ENCODE measurements around the gene ARRDC3.

Gene ARRDC3

GRCh38 chr5:91332267-91333045 is 50.7 kb downstream of the ARRDC3 start:
- CTCF ChIA-PET = interaction anchor here (0.6 kb wide), 1 partner anchor 40 kb away, joined by 3 read pairs; no protein-coding TSS in a partner anchor
- no peak overlapping the region for H3K4me3 ChIP-seq (ENCODE audit: low read depth, low read length)
- peaks cover 6% of the 10 kb centered on the region; the same call in 1 of the 2 replicates for H3K4me1 ChIP-seq (ENCODE audit: control insufficient read depth, insufficient read depth, low read length)
- H3K9me3 ChIP-seq (ENCODE audit: control insufficient read depth, insufficient read depth, low read depth, low read length) = no peaks in the 10 kb centered on the region
- no peak for TF ChIP-seq ZNF580 (tag by site-specific recombination; IDR thresholded peaks at IDR 0.05)
- TF ChIP-seq KLF17 (tag by site-specific recombination; IDR thresholded peaks at IDR 0.05) = no peak
- 0 out of 2 replicates have a peak, but pooled peaks have one; percentile 19 for TF ChIP-seq ZNF335 (tag by site-specific recombination; conservative IDR thresholded peaks at IDR 0.05)
- no peak for TF ChIP-seq ZNF148 (tag by site-specific recombination; IDR thresholded peaks at IDR 0.05; ENCODE audit: borderline replicate concordance)
- TF ChIP-seq KLF7 (tag by site-specific recombination; IDR thresholded peaks at IDR 0.05; ENCODE audit: borderline replicate concordance) = no peak
- TF ChIP-seq ZNF366 (tag by site-specific recombination; conservative IDR thresholded peaks at IDR 0.05) = no peak
- TF ChIP-seq ZNF664 (tag by site-specific recombination; IDR thresholded peaks at IDR 0.05) = 0 out of 2 replicates have a peak, but pooled peaks have one; percentile 13
- no peaks in the 10 kb centered on the region for H3K36me3 ChIP-seq (ENCODE audit: control insufficient read depth in 2 of 2, insufficient read depth in 1 of 2, low read length in 2 of 2)
- H3K27ac ChIP-seq (ENCODE audit: extremely low read depth, low read depth, low read length) = no peak overlapping the region
- POLR2A ChIA-PET = interaction anchor here (0.9 to 1.7 kb wide), 3 partner anchors 48 to 52 kb away, joined by 4 to 5 read pairs (median 4); partner anchors contain the start of gene ARRDC3

GRCh38 chr5:91331705-91332104 is 51.4 kb downstream of the ARRDC3 start:
- ChIA-PET POLR2A (interaction anchor here (0.9 to 1.7 kb wide), 3 partner anchors 49 to 52 kb away, joined by 4 to 5 read pairs (median 4); partner anchors contain the start of gene ARRDC3), CTCF (no interaction called here)
- H3K4me1 ChIP-seq (ENCODE audit: control insufficient read depth, insufficient read depth, low read length) = peaks cover 6% of the 10 kb centered on the region; the same call in 1 of the 2 replicates
- H3K36me3 ChIP-seq (ENCODE audit: control insufficient read depth in 2 of 2, insufficient read depth in 1 of 2, low read length in 2 of 2) = no peaks in the 10 kb centered on the region
- H3K27ac ChIP-seq (ENCODE audit: extremely low read depth, low read depth, low read length) = no peak overlapping the region
- no peak overlapping the region for H3K4me3 ChIP-seq (ENCODE audit: low read depth, low read length)
- H3K9me3 ChIP-seq (ENCODE audit: control insufficient read depth, insufficient read depth, low read depth, low read length) = no peaks in the 10 kb centered on the region
- no peak for TF ChIP-seq INSM2 (tag by site-specific recombination; IDR thresholded peaks at IDR 0.05)
- TF ChIP-seq PATZ1 (tag by site-specific recombination; IDR thresholded peaks at IDR 0.05) = no peak
- no peak for TF ChIP-seq ZNF501 (tag by site-specific recombination; IDR thresholded peaks at IDR 0.05)
- no peak for TF ChIP-seq ZNF37A (tag by site-specific recombination; IDR thresholded peaks at IDR 0.05)
- TF ChIP-seq ZNF10 (tag by site-specific recombination; IDR thresholded peaks at IDR 0.05) = no peak
- no peak for TF ChIP-seq ZNF792 (tag by site-specific recombination; IDR thresholded peaks at IDR 0.05)
- TF ChIP-seq ZNF335 (tag by site-specific recombination; conservative IDR thresholded peaks at IDR 0.05) = no peak
- TF ChIP-seq GLIS1 (tag by site-specific recombination; IDR thresholded peaks at IDR 0.05) = no peak
- no peak for TF ChIP-seq GLIS2 (tag by site-specific recombination; IDR thresholded peaks at IDR 0.05)
- TF ChIP-seq ZNF19 (tag by site-specific recombination; IDR thresholded peaks at IDR 0.05; ENCODE audit: low read depth) = no peak
- TF ChIP-seq ZNF2 (tag by site-specific recombination; IDR thresholded peaks at IDR 0.05) = no peak
- TF ChIP-seq HIC1 (tag by site-specific recombination; IDR thresholded peaks at IDR 0.05) = no peak
- no peak for TF ChIP-seq ZNF555 (tag by site-specific recombination; conservative IDR thresholded peaks at IDR 0.05)
- TF ChIP-seq ZNF239 (tag by site-specific recombination; IDR thresholded peaks at IDR 0.05) = no peak
- no peak for TF ChIP-seq ZNF701 (tag by site-specific recombination; IDR thresholded peaks at IDR 0.05)

All from HEK293 (cell line).